HCT116 (cell line): ENCODE results near the gene SMARCB1. TPM values are rescaled to one million over a fixed set of nuclear protein-coding genes. Genes with fewer than 3 reads are reported as not detected.

Experiments used
- ATAC-seq: fragments of 200-7000 bp; cut with Tn5 transposase; 2 replicates; pipeline ENCODE4 v1.9.1; 2020; ENCODE audit warnings: mild to moderate bottlenecking, moderate library complexity
- BruUV-seq: library from RNA; stranded (reverse); fragments of 400-500 nt; replicated peaks from 2 replicates; lab custom pipeline; 2021; lab: Mats Ljungman, UMichigan
- CTCF ChIA-PET: fragments of 300-600 bp; sonication (Branson Sonifier 250); formaldehyde crosslinking; loops from one replicate; lab custom pipeline; 2021; ENCODE audit warnings: antibody characterized with exemption; lab: Charles Lee
- POLR2A ChIA-PET: fragments of 300-600, 350-600 bp; sonication (Branson Sonifier 250); formaldehyde crosslinking; loops from one replicate; lab custom pipeline; 2021; ENCODE audit warnings: antibody characterized with exemption; lab: Charles Lee
- RAD21 ChIA-PET, 2 experiments: fragments of 300-600 bp; sonication (Branson Sonifier 250); formaldehyde crosslinking; loops; one replicate each; lab custom pipeline; 2023; ENCODE audit warnings: low total read pairs in 2 of 2; ENCODE audit not compliant: uncharacterized antibody in 2 of 2, unreplicated experiment in 2 of 2, low non-redundant PET in 1 of 2; lab: Charles Lee
- DNase-seq: peaks from one replicate; pipeline ENCODE4 v3.0.0-alpha.2; 2010; ENCODE audit warnings: low read depth, low spot score
- H2AFZ ChIP-seq: fragments of 200-600 bp; shearing (Covaris generic), sonication (generic); 2 replicates; pipeline ENCODE4 v1.6.1; 2017; ENCODE audit warnings: low read depth, mixed run types, mixed read lengths, antibody characterized with exemption, low read length; ENCODE audit not compliant: poor library complexity, severe bottlenecking
- H3K27ac ChIP-seq: 2 replicates; pipeline ENCODE4 v1.5.1; 2012; ENCODE audit warnings: low read depth, low read length
- H3K27me3 ChIP-seq: fragments of 200-600 bp; sonication (generic); 2 replicates; pipeline ENCODE4 v1.6.1; 2016; ENCODE audit warnings: mixed run types, low read length, mixed read lengths; ENCODE audit not compliant: insufficient read depth
- H3K36me3 ChIP-seq, 2 experiments: fragments of 200-500 bp in 1 of 2; fragments of 200-600 bp in 1 of 2; sonication (Bioruptor generic) in 1 of 2; sonication (generic) in 1 of 2; 2 replicates each; pipeline versions ENCODE4 v1.5.1 to v1.6.1; 2014 to 2016; ENCODE audit warnings: low read length in 2 of 2, inconsistent platforms in 1 of 2, mixed read lengths in 1 of 2, mixed run types in 1 of 2; ENCODE audit not compliant: insufficient read depth in 2 of 2, control insufficient read depth in 1 of 2
- H3K4me1 ChIP-seq, 2 experiments: fragments of 200-600 bp in 1 of 2; sonication (generic) in 1 of 2; 2 replicates each; pipeline versions ENCODE4 v1.5.1 to v1.6.1; 2012 to 2017; ENCODE audit warnings: low read length in 2 of 2, inconsistent platforms in 1 of 2, mild to moderate bottlenecking in 1 of 2, mixed read lengths in 1 of 2, mixed run types in 1 of 2, moderate library complexity in 1 of 2; ENCODE audit not compliant: insufficient read depth in 2 of 2, control insufficient read depth in 1 of 2
- H3K4me2 ChIP-seq: fragments of 200-600 bp; sonication (generic); 2 replicates; pipeline ENCODE4 v1.6.1; 2017; ENCODE audit warnings: mixed run types, low read length, mixed read lengths
- H3K4me3 ChIP-seq, 2 experiments: fragments of 200-600 bp in 1 of 2; sonication (generic) in 1 of 2; replicated peaks in 1 of 2; 2 replicates each; pipeline ENCODE4 v1.5.1; 2011 to 2016; ENCODE audit warnings: low read length in 2 of 2, control low read depth in 1 of 2, low read depth in 1 of 2, mild to moderate bottlenecking in 1 of 2, mixed read lengths in 1 of 2, mixed run types in 1 of 2
- H3K79me2 ChIP-seq: fragments of 200-600 bp; sonication (generic); 2 replicates; pipeline ENCODE4 v1.6.1; 2017; ENCODE audit warnings: mild to moderate bottlenecking, mixed run types, low read length, moderate library complexity, mixed read lengths; ENCODE audit not compliant: insufficient read depth
- H3K9ac ChIP-seq: fragments of 200-600 bp; sonication (generic); 2 replicates; pipeline ENCODE4 v1.6.1; 2016; ENCODE audit warnings: low read length, mixed read lengths
- H3K9me2 ChIP-seq: fragments of 200-600 bp; sonication (generic), shearing (Covaris generic); 2 replicates; pipeline ENCODE4 v1.6.1; 2017; ENCODE audit warnings: mixed run types, mild to moderate bottlenecking, moderate library complexity; ENCODE audit not compliant: insufficient read depth
- H3K9me3 ChIP-seq, 2 experiments: fragments of 200-500 bp in 1 of 2; fragments of 200-600 bp in 1 of 2; sonication (Bioruptor generic) in 1 of 2; sonication (generic) in 1 of 2; 2 replicates each; pipeline ENCODE4 v1.6.1; 2014 to 2017; ENCODE audit warnings: low read length in 2 of 2, mixed read lengths in 2 of 2, inconsistent platforms in 1 of 2, low read depth in 1 of 2, mild to moderate bottlenecking in 1 of 2, mixed run types in 1 of 2, moderate library complexity in 1 of 2; ENCODE audit not compliant: control insufficient read depth in 1 of 2, insufficient read depth in 1 of 2
- H4K20me1 ChIP-seq: fragments of 200-600 bp; sonication (generic), shearing (Covaris generic); 2 replicates; pipeline ENCODE4 v1.6.1; 2017; ENCODE audit warnings: mixed run types, mild to moderate bottlenecking, moderate library complexity; ENCODE audit not compliant: insufficient read depth
- CBX3 ChIP-seq: IDR thresholded peaks from 2 replicates; pipeline ENCODE4 v1.6.1; 2012; ENCODE audit warnings: low read depth
- CEBPB ChIP-seq: IDR thresholded peaks from 2 replicates; pipeline ENCODE4 v1.6.1; 2012; ENCODE audit warnings: low read depth
- EGR1 ChIP-seq: IDR thresholded peaks from 2 replicates; pipeline ENCODE4 v1.6.1; 2012; ENCODE audit warnings: low read depth
- ELF1 ChIP-seq: IDR thresholded peaks from 2 replicates; pipeline ENCODE4 v1.6.1; 2012; ENCODE audit warnings: low read depth, borderline replicate concordance
- EZH2phosphoT487 ChIP-seq: fragments of 200-600 bp; IDR thresholded peaks from 2 replicates; pipeline ENCODE4 v1.6.1; 2018; ENCODE audit warnings: antibody characterized with exemption, borderline replicate concordance
- FOSL1 ChIP-seq: IDR thresholded peaks from 2 replicates; pipeline ENCODE4 v1.6.1; 2012; ENCODE audit warnings: low read depth
- JUND ChIP-seq: IDR thresholded peaks from 2 replicates; pipeline ENCODE4 v1.6.1; 2012
- POLR2AphosphoS5 ChIP-seq: IDR thresholded peaks from 2 replicates; pipeline ENCODE4 v1.6.1; 2011; ENCODE audit warnings: mild to moderate bottlenecking, low read depth, low read length, moderate library complexity
- SP1 ChIP-seq: IDR thresholded peaks from 2 replicates; pipeline ENCODE4 v1.6.1; 2012; ENCODE audit warnings: low read depth
- SRF ChIP-seq: IDR thresholded peaks from 2 replicates; pipeline ENCODE4 v1.6.1; 2012; ENCODE audit warnings: low read depth
- YY1 ChIP-seq: IDR thresholded peaks from 2 replicates; pipeline ENCODE4 v1.6.1; 2011; ENCODE audit warnings: low read length, low read depth, moderate library complexity, mild to moderate bottlenecking; ENCODE audit not compliant: insufficient replicate concordance; ENCODE audit errors: extremely low read depth
- intact Hi-C: fragments of 100-400 bp; cut with micrococcal nuclease; formaldehyde crosslinking; loops from 2 replicates; pipeline ENCODE4 v1.10.0; 2022
- total RNA-seq: library from RNA; stranded (reverse); gene quantifications from one replicate; pipeline ENCODE4 v1.2.1, GENCODE V29; 2021; ENCODE audit not compliant: unreplicated experiment
- TF ChIP-seq, protein P1 (sequence below): IDR thresholded peaks from 2 replicates; pipeline ENCODE4 v1.6.1; 2012
- TF ChIP-seq, protein P2 (sequence below): IDR thresholded peaks from 2 replicates; pipeline ENCODE4 v1.6.1; 2011; ENCODE audit warnings: mild to moderate bottlenecking, low read length, moderate library complexity; ENCODE audit not compliant: insufficient replicate concordance; ENCODE audit errors: extremely low read depth
- TF ChIP-seq, protein P3 (sequence below), 3 experiments: fragments of 200-600 bp in 1 of 3; sonication (generic) in 1 of 3; IDR thresholded peaks in 2 of 3; conservative IDR thresholded peaks in 1 of 3; 2 replicates each; pipeline ENCODE4 v1.5.1; 2012 to 2017; ENCODE audit warnings: low read depth in 2 of 3, low read length in 2 of 3, antibody characterized with exemption in 1 of 3, borderline replicate concordance in 1 of 3, control low read depth in 1 of 3, mild to moderate bottlenecking in 1 of 3, mixed read lengths in 1 of 3, mixed run types in 1 of 3, moderate library complexity in 1 of 3; ENCODE audit not compliant: insufficient read depth in 1 of 3
- TF ChIP-seq, protein P4 (sequence below): IDR thresholded peaks from 2 replicates; pipeline ENCODE4 v1.6.1; 2012
- TF ChIP-seq, protein P5 (sequence below): IDR thresholded peaks from 2 replicates; pipeline ENCODE4 v1.6.1; 2012; ENCODE audit warnings: low read depth

The SMARCB1 gene
- total RNA-seq, 1 experiment from 2014 or later: 101 TPM

DNA sequence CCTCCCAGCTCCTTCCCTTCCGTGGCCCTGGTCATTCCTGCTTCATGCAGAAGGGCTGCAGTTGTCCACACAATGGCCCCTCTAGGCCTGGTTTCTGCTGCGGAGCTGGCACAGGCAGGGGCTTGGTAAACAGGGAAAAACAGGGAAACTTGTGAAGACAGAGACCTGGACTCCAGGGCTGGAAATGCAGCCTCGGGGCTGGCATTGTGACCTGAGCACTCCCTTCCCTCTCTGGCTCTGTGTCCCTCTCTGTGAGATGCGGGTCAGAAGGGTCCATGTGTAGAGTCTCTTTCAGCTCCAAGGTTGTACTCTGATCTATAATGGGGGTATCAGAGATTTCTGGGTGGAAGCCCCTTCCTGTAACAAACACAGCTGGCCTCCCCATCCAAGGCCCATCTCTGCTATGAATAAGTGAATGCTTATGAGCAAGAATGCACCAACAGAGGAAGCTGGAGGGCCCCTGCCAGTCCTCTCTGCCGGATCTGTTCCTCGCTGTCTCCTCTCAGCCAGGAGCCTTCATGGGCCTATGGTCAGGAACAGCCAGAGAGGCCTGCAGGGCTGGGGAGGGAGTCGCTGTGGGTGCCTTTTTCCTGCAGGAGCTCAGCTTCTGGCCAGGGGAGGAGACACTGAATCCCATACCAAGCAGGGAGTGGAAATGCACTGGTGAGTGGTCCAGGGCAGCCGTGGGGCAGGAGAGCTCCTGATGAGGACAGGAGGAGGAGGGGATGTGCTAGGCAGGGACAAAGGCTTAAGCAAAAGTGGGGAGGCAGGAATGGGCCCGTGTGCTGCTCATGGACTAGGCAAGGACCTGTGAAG lies 58.7 kb downstream of the SMARCB1 start:
- H3K36me3 ChIP-seq: no peaks in the 10 kb centered on the region
- peaks cover 2 to 12% of the 10 kb centered on the region in 2 experiments; a peak in 2 of 4 replicates for H3K4me1 ChIP-seq
- no peaks in the 10 kb centered on the region for H4K20me1 ChIP-seq
- H3K9me3 ChIP-seq: no peaks in the 10 kb centered on the region
- TF ChIP-seq ELF1: no peak
- TF ChIP-seq SRF: no peak
- no peak for TF ChIP-seq EGR1
- TF ChIP-seq CBX3: no peak
- TF ChIP-seq FOSL1: no peak
- no peak for TF ChIP-seq JUND
- no peak for TF ChIP-seq EZH2phosphoT487
- no peak for TF ChIP-seq CEBPB
- TF ChIP-seq, protein P1, sequence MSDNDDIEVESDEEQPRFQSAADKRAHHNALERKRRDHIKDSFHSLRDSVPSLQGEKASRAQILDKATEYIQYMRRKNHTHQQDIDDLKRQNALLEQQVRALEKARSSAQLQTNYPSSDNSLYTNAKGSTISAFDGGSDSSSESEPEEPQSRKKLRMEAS: no peak
- no peak for TF ChIP-seq YY1
- no peak for TF ChIP-seq POLR2AphosphoS5
- TF ChIP-seq SP1: no peak
- TF ChIP-seq, protein P2, sequence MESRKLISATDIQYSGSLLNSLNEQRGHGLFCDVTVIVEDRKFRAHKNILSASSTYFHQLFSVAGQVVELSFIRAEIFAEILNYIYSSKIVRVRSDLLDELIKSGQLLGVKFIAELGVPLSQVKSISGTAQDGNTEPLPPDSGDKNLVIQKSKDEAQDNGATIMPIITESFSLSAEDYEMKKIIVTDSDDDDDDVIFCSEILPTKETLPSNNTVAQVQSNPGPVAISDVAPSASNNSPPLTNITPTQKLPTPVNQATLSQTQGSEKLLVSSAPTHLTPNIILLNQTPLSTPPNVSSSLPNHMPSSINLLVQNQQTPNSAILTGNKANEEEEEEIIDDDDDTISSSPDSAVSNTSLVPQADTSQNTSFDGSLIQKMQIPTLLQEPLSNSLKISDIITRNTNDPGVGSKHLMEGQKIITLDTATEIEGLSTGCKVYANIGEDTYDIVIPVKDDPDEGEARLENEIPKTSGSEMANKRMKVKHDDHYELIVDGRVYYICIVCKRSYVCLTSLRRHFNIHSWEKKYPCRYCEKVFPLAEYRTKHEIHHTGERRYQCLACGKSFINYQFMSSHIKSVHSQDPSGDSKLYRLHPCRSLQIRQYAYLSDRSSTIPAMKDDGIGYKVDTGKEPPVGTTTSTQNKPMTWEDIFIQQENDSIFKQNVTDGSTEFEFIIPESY: no peak
- TF ChIP-seq, protein P3, sequence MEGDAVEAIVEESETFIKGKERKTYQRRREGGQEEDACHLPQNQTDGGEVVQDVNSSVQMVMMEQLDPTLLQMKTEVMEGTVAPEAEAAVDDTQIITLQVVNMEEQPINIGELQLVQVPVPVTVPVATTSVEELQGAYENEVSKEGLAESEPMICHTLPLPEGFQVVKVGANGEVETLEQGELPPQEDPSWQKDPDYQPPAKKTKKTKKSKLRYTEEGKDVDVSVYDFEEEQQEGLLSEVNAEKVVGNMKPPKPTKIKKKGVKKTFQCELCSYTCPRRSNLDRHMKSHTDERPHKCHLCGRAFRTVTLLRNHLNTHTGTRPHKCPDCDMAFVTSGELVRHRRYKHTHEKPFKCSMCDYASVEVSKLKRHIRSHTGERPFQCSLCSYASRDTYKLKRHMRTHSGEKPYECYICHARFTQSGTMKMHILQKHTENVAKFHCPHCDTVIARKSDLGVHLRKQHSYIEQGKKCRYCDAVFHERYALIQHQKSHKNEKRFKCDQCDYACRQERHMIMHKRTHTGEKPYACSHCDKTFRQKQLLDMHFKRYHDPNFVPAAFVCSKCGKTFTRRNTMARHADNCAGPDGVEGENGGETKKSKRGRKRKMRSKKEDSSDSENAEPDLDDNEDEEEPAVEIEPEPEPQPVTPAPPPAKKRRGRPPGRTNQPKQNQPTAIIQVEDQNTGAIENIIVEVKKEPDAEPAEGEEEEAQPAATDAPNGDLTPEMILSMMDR (IDR thresholded peaks at IDR 0.05 in 2 of 3, conservative IDR thresholded peaks at IDR 0.05 in 1 of 3; ENCODE audit: borderline replicate concordance in 1 of 3, insufficient read depth in 1 of 3, low read depth in 2 of 3, low read length in 2 of 3): no peak
- TF ChIP-seq, protein P4, sequence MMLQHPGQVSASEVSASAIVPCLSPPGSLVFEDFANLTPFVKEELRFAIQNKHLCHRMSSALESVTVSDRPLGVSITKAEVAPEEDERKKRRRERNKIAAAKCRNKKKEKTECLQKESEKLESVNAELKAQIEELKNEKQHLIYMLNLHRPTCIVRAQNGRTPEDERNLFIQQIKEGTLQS: no peak
- TF ChIP-seq, protein P5, sequence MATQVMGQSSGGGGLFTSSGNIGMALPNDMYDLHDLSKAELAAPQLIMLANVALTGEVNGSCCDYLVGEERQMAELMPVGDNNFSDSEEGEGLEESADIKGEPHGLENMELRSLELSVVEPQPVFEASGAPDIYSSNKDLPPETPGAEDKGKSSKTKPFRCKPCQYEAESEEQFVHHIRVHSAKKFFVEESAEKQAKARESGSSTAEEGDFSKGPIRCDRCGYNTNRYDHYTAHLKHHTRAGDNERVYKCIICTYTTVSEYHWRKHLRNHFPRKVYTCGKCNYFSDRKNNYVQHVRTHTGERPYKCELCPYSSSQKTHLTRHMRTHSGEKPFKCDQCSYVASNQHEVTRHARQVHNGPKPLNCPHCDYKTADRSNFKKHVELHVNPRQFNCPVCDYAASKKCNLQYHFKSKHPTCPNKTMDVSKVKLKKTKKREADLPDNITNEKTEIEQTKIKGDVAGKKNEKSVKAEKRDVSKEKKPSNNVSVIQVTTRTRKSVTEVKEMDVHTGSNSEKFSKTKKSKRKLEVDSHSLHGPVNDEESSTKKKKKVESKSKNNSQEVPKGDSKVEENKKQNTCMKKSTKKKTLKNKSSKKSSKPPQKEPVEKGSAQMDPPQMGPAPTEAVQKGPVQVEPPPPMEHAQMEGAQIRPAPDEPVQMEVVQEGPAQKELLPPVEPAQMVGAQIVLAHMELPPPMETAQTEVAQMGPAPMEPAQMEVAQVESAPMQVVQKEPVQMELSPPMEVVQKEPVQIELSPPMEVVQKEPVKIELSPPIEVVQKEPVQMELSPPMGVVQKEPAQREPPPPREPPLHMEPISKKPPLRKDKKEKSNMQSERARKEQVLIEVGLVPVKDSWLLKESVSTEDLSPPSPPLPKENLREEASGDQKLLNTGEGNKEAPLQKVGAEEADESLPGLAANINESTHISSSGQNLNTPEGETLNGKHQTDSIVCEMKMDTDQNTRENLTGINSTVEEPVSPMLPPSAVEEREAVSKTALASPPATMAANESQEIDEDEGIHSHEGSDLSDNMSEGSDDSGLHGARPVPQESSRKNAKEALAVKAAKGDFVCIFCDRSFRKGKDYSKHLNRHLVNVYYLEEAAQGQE: no peak
- no peak overlapping the region for H3K9ac ChIP-seq
- DNase-seq: no peak
- ChIA-PET RAD21 (no interaction called here), CTCF (interaction anchor here (0.9 kb wide), 1 partner anchor 77 kb away, joined by 3 read pairs; no protein-coding TSS in a partner anchor), POLR2A (no interaction called here)
- intact Hi-C loops: loop anchor here (5.0 to 10.0 kb wide), 3 partner anchors 78 to 531 kb away; partner anchors contain the start of gene CHCHD10
- no peak overlapping the region for H3K27ac ChIP-seq
- H3K4me3 ChIP-seq: no peak overlapping the region
- H3K79me2 ChIP-seq: no peaks in the 10 kb centered on the region
- no peaks in the 10 kb centered on the region for H3K27me3 ChIP-seq
- H2AFZ ChIP-seq: no peak overlapping the region
- ATAC-seq: no peak
- H3K9me2 ChIP-seq: no peaks in the 10 kb centered on the region
- no TSS peak for BruUV-seq
- H3K4me2 ChIP-seq: no peak overlapping the region
